ENCODE results near the gene L3MBTL4.

Gene L3MBTL4

GRCh38 chr18:6170604-6171003 is 244.1 kb downstream of the L3MBTL4 start:
- no peak for TF ChIP-seq CREB1 (IDR thresholded peaks at IDR 0.05; ENCODE audit: low read depth)
- TF ChIP-seq EP300 (IDR thresholded peaks at IDR 0.05; ENCODE audit: borderline replicate concordance): no peak
- TF ChIP-seq YY1 (IDR thresholded peaks at IDR 0.05; ENCODE audit: low read depth): no peak
- no peak for TF ChIP-seq RAD21 (IDR thresholded peaks at IDR 0.05; ENCODE audit: low read depth)
- no peak for TF ChIP-seq REST (IDR thresholded peaks at IDR 0.05; ENCODE audit: low read depth)
- no peak for TF ChIP-seq ZBTB7A (IDR thresholded peaks at IDR 0.05; ENCODE audit: low read depth)
- TF ChIP-seq FOXM1 (IDR thresholded peaks at IDR 0.05; ENCODE audit: borderline replicate concordance, low read depth): no peak
- no peak for TF ChIP-seq EGR1 (IDR thresholded peaks at IDR 0.05)
- no peak for TF ChIP-seq TEAD4 (IDR thresholded peaks at IDR 0.05)
- TF ChIP-seq MAX (IDR thresholded peaks at IDR 0.05): no peak
- TF ChIP-seq NFIC (IDR thresholded peaks at IDR 0.05): no peak
- TF ChIP-seq USF1 (IDR thresholded peaks at IDR 0.05): no peak

- TF ChIP-seq FOXM1 (IDR thresholded peaks at IDR 0.05; ENCODE audit: borderline replicate concordance, low read depth) (no peak), RAD21 (IDR thresholded peaks at IDR 0.05; ENCODE audit: low read depth) (no peak), CREB1 (IDR thresholded peaks at IDR 0.05; ENCODE audit: low read depth) (no peak), TCF12 (IDR thresholded peaks at IDR 0.05; ENCODE audit: low read depth) (no peak), YY1 (IDR thresholded peaks at IDR 0.05; ENCODE audit: low read depth) (no peak), MAX (IDR thresholded peaks at IDR 0.05) (no peak), EP300 (IDR thresholded peaks at IDR 0.05; ENCODE audit: borderline replicate concordance) (no peak), TAF1 (IDR thresholded peaks at IDR 0.05; ENCODE audit: low read depth) (no peak), NFIC (IDR thresholded peaks at IDR 0.05) (no peak), REST (IDR thresholded peaks at IDR 0.05; ENCODE audit: low read depth) (no peak), USF1 (IDR thresholded peaks at IDR 0.05) (no peak), EGR1 (IDR thresholded peaks at IDR 0.05) (no peak), CEBPB (IDR thresholded peaks at IDR 0.05) (no peak), TEAD4 (IDR thresholded peaks at IDR 0.05) (no peak), ZBTB7A (IDR thresholded peaks at IDR 0.05; ENCODE audit: low read depth) (no peak)
Observed at GRCh38 chr18:6161549-6161948, 253.2 kb downstream of the L3MBTL4 start.

- TF ChIP-seq TEAD4 (IDR thresholded peaks at IDR 0.05) (no peak), USF1 (IDR thresholded peaks at IDR 0.05) (no peak), CEBPB (IDR thresholded peaks at IDR 0.05) (no peak), EP300 (IDR thresholded peaks at IDR 0.05; ENCODE audit: borderline replicate concordance) (no peak), EGR1 (IDR thresholded peaks at IDR 0.05) (no peak), CREB1 (IDR thresholded peaks at IDR 0.05; ENCODE audit: low read depth) (no peak), YY1 (IDR thresholded peaks at IDR 0.05; ENCODE audit: low read depth) (no peak), TAF1 (IDR thresholded peaks at IDR 0.05; ENCODE audit: low read depth) (no peak), FOXM1 (IDR thresholded peaks at IDR 0.05; ENCODE audit: borderline replicate concordance, low read depth) (no peak), MAX (IDR thresholded peaks at IDR 0.05) (no peak), NFIC (IDR thresholded peaks at IDR 0.05) (no peak), ZBTB7A (IDR thresholded peaks at IDR 0.05; ENCODE audit: low read depth) (no peak), RAD21 (IDR thresholded peaks at IDR 0.05; ENCODE audit: low read depth) (no peak)
Observed at GRCh38 chr18:6159426-6159825, 255.3 kb downstream of the L3MBTL4 start.

- no peak for TF ChIP-seq TEAD4 (IDR thresholded peaks at IDR 0.05)
- no peak for TF ChIP-seq CREB1 (IDR thresholded peaks at IDR 0.05; ENCODE audit: low read depth)
- TF ChIP-seq REST (IDR thresholded peaks at IDR 0.05; ENCODE audit: low read depth): no peak
- no peak for TF ChIP-seq ZBTB7A (IDR thresholded peaks at IDR 0.05; ENCODE audit: low read depth)
- TF ChIP-seq MAX (IDR thresholded peaks at IDR 0.05): no peak
- TF ChIP-seq FOXM1 (IDR thresholded peaks at IDR 0.05; ENCODE audit: borderline replicate concordance, low read depth): no peak
Observed at GRCh38 chr18:6158958-6159357, 255.8 kb downstream of the L3MBTL4 start.
